ENCODE data around the gene NPR1. TPM values are rescaled to one million over a fixed set of nuclear protein-coding genes. Genes with fewer than 3 reads are reported as not detected.

Gene NPR1
- polyA plus RNA-seq, 2 of the 4 experiments (the other 2 are of a cell fraction) = 0.39 to 1.9 TPM

DNA sequence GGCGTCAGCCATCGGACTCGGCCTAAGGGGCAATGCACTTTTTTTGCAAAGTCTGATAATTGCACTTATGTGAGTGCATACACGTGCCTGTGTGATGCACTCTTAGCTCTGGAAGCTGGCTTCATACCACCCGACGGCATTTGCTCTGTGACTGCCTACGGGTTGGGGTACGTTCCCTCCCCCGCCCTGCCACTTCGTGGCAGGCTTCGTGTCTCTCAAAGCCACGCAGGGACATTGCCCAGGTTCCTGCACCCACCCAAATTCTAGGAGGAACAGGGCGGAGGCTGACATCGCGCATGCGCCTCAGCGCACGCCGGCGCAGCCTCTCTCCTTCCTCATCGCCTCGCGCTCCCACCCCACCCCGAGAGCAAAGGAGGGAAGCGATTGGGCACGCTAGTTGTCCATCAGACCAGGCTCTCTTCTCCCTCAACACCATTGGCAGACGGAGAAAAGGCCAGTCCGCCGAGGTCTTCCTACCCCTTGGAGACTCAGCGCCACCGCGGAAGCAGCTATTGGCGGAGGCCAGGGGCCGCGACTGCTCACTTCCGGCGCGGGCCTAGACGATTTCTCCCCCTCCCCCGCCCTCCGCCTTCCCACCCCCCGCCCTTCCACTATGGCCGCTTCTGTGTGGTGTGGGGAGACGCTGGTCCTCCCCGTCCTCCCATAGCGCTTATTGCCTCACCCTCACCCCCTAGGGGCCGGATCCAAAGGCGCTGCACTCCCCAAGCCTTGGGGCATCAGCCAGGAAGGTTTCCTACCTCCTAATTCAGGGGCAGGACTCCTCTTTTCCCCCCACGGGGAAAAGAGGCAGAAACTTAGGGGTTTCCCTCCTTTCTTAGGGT lies 49.2 kb downstream of the NPR1 start, which contains the start of gene INTS3:
TSS of gene INTS3 (plus strand) at position 588 of the 842 bp plus-strand sequence. CDS start 585 bp downstream, outside the sequence.
- FAIRE-seq = peak; percentile 98
- POLR2A ChIA-PET = interaction anchor here (0.6 to 2.1 kb wide), 26 partner anchors 8 to 1691 kb away, joined by 3 to 9 read pairs (median 4); partner anchors contain the start of genes CHTOP, DENND4B, ILF2 and NPR1

More for the DNA sequence above, 49.2 kb downstream of the NPR1 start, which contains the start of gene INTS3:
- Histone ChIP-seq H3K4me1 (peaks cover 19% of the 10 kb centered on the region), H3K9me3 (no peaks in the 10 kb centered on the region), H3K4me2 (peak within 1 kb of the TSS; percentile 82), H3K4me3 (peak within 1 kb of the TSS; percentile 67), H3K27ac (peak within 1 kb of the TSS; percentile 96 to 99)
- peak; percentile 84 for TF ChIP-seq POLR2A (IDR thresholded peaks at IDR 0.05; ENCODE audit: low read length)
- TF ChIP-seq GATA3 (IDR thresholded peaks at IDR 0.05; ENCODE audit: borderline replicate concordance) = no peak
- TF ChIP-seq KDM1A (IDR thresholded peaks at IDR 0.05; ENCODE audit: low read depth) = no peak
- no peak for TF ChIP-seq NR3C1 (IDR thresholded peaks at IDR 0.05)
- no peak for TF ChIP-seq RAD21 (conservative IDR thresholded peaks at IDR 0.05 in 1 of 2, IDR thresholded peaks at IDR 0.05 in 1 of 2)
- TF ChIP-seq MYC (IDR thresholded peaks at IDR 0.05; ENCODE audit: borderline replicate concordance, low read length) = no peak
- TF ChIP-seq, protein P1, sequence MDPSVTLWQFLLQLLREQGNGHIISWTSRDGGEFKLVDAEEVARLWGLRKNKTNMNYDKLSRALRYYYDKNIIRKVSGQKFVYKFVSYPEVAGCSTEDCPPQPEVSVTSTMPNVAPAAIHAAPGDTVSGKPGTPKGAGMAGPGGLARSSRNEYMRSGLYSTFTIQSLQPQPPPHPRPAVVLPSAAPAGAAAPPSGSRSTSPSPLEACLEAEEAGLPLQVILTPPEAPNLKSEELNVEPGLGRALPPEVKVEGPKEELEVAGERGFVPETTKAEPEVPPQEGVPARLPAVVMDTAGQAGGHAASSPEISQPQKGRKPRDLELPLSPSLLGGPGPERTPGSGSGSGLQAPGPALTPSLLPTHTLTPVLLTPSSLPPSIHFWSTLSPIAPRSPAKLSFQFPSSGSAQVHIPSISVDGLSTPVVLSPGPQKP (IDR thresholded peaks at IDR 0.05; ENCODE audit: low read depth, low read length) = no peak
- no peak for TF ChIP-seq ZC3H11A (IDR thresholded peaks at IDR 0.05)
- TF ChIP-seq, protein P2, sequence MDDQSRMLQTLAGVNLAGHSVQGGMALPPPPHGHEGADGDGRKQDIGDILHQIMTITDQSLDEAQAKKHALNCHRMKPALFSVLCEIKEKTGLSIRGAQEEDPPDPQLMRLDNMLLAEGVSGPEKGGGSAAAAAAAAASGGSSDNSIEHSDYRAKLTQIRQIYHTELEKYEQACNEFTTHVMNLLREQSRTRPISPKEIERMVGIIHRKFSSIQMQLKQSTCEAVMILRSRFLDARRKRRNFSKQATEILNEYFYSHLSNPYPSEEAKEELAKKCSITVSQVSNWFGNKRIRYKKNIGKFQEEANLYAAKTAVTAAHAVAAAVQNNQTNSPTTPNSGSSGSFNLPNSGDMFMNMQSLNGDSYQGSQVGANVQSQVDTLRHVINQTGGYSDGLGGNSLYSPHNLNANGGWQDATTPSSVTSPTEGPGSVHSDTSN (IDR thresholded peaks at IDR 0.05) = peak; percentile 94
- TF ChIP-seq PHF8 (IDR thresholded peaks at IDR 0.05; ENCODE audit: borderline replicate concordance, low read depth) = peak; percentile 73; the same call in 1 of the 2 replicates
- TF ChIP-seq HOXB5 (CRISPR knock-in tag; IDR thresholded peaks at IDR 0.05) = peak; percentile 69; the same call in 1 of the 2 replicates
- TF ChIP-seq HOXB13 (CRISPR knock-in tag; IDR thresholded peaks at IDR 0.05; ENCODE audit: low read depth) = no peak
- TF ChIP-seq, protein P3, sequence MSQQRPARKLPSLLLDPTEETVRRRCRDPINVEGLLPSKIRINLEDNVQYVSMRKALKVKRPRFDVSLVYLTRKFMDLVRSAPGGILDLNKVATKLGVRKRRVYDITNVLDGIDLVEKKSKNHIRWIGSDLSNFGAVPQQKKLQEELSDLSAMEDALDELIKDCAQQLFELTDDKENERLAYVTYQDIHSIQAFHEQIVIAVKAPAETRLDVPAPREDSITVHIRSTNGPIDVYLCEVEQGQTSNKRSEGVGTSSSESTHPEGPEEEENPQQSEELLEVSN (IDR thresholded peaks at IDR 0.05; ENCODE audit: borderline replicate concordance, low read depth) = peak; percentile 95
- TF ChIP-seq KDM5A (IDR thresholded peaks at IDR 0.05) = peak; percentile 81; the same call in 1 of the 2 replicates
- TF ChIP-seq SMC3 (IDR thresholded peaks at IDR 0.05) = no peak
- TF ChIP-seq, protein P4, sequence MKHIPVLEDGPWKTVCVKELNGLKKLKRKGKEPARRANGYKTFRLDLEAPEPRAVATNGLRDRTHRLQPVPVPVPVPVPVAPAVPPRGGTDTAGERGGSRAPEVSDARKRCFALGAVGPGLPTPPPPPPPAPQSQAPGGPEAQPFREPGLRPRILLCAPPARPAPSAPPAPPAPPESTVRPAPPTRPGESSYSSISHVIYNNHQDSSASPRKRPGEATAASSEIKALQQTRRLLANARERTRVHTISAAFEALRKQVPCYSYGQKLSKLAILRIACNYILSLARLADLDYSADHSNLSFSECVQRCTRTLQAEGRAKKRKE (CRISPR knock-in tag; IDR thresholded peaks at IDR 0.05; ENCODE audit: low read depth) = 0 out of 2 replicates have a peak, but pooled peaks have one; percentile 48
- TF ChIP-seq ZNF302 (CRISPR knock-in tag; IDR thresholded peaks at IDR 0.05) = no peak
- TF ChIP-seq, protein P5, sequence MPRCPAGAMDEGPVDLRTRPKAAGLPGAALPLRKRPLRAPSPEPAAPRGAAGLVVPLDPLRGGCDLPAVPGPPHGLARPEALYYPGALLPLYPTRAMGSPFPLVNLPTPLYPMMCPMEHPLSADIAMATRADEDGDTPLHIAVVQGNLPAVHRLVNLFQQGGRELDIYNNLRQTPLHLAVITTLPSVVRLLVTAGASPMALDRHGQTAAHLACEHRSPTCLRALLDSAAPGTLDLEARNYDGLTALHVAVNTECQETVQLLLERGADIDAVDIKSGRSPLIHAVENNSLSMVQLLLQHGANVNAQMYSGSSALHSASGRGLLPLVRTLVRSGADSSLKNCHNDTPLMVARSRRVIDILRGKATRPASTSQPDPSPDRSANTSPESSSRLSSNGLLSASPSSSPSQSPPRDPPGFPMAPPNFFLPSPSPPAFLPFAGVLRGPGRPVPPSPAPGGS (IDR thresholded peaks at IDR 0.05) = peak; percentile 67; the same call in 2 of the 3 replicates
- 0 out of 2 replicates have a peak, but pooled peaks have one; percentile 14 for TF ChIP-seq EHF (CRISPR knock-in tag; IDR thresholded peaks at IDR 0.05)
- TF ChIP-seq, protein P6, sequence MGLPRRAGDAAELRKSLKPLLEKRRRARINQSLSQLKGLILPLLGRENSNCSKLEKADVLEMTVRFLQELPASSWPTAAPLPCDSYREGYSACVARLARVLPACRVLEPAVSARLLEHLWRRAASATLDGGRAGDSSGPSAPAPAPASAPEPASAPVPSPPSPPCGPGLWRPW (IDR thresholded peaks at IDR 0.05) = no peak
- TF ChIP-seq, protein P7, sequence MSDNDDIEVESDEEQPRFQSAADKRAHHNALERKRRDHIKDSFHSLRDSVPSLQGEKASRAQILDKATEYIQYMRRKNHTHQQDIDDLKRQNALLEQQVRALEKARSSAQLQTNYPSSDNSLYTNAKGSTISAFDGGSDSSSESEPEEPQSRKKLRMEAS (IDR thresholded peaks at IDR 0.05) = peak; percentile 97
- TF ChIP-seq CHD4 (IDR thresholded peaks at IDR 0.05; ENCODE audit: borderline replicate concordance) = no peak
- TF ChIP-seq JUNB (IDR thresholded peaks at IDR 0.05) = no peak
- TF ChIP-seq JUN (IDR thresholded peaks at IDR 0.05) = peak; percentile 76 to 90
- TF ChIP-seq ESRRA (IDR thresholded peaks at IDR 0.05; ENCODE audit: borderline replicate concordance, low read length) = no peak
- peak; percentile 100 for ATAC-seq
- 1% methylated on average over 35 of the region's 49 CpGs for WGBS (ENCODE audit: missing lambda C conversion rate)
- DNase-seq (ENCODE audit: low read depth in 1 of 2, low spot score in 1 of 2) = peak; percentile 99 to 100
- CTCF ChIA-PET = interaction anchor here (3.5 kb wide), 1 partner anchor 51 kb away, joined by 14 read pairs; no protein-coding TSS in a partner anchor
